Nephron (organoid): ENCODE data around the gene ADGB.

Experiments
- H3K27ac Mint-ChIP-seq, 3 experiments: 2 replicates each; pipeline ENCODE4 v1.8.0; 2020; ENCODE audit warnings: mixed read lengths in 3 of 3, mild to moderate bottlenecking in 2 of 3, moderate library complexity in 1 of 3
- H3K27me3 Mint-ChIP-seq: 2 replicates; pipeline ENCODE4 v1.8.0; 2021; ENCODE audit warnings: low read depth, mild to moderate bottlenecking, moderate library complexity, mixed read lengths
- H3K36me3 Mint-ChIP-seq: 2 replicates; pipeline ENCODE4 v1.8.0; 2020; ENCODE audit warnings: low read depth, mixed read lengths
- H3K4me1 Mint-ChIP-seq: 2 replicates; pipeline ENCODE4 v1.8.0; 2020; ENCODE audit warnings: mixed read lengths
- H3K4me3 Mint-ChIP-seq, 3 experiments: 2 replicates each; pipeline ENCODE4 v1.8.0; 2020; ENCODE audit warnings: mild to moderate bottlenecking in 3 of 3, mixed read lengths in 3 of 3, moderate library complexity in 2 of 3
- H3K9me3 Mint-ChIP-seq: 2 replicates; pipeline ENCODE4 v1.8.0; 2020; ENCODE audit warnings: mixed read lengths
- TF ChIP-seq, protein P1 (sequence below), 3 experiments: fragments of 200-600 bp; sonication (generic); IDR thresholded peaks; one replicate each; pipeline ENCODE4 v1.5.0; 2021; ENCODE audit warnings: antibody characterized with exemption in 3 of 3; ENCODE audit not compliant: unreplicated experiment in 3 of 3

The ADGB gene

DNA sequence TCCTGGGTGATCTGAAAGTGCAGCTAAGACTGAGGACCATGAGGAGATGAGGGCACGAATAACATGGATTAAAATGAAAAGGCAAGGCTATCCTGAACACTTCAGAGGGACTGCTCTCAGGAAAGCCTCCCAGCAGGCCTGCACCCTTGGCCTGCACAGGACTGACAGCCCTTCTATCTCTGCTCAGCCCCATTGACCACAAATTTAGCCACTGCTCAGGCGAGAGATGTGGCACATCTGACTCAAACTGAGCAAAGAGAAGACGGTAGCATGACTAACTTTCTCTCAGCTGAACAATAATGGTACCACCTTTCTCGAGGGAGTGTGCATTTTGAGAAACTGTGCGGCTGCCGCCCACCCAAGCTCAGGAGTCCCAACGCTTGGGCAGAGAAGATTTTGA is 257.5 kb downstream of the ADGB start:
- Mint-ChIP-seq H3K27ac (no peak overlapping the region), H3K27me3 (peaks cover 16% of the 10 kb centered on the region), H3K9me3 (no peaks in the 10 kb centered on the region), H3K36me3 (no peaks in the 10 kb centered on the region), H3K4me3 (no peak overlapping the region), H3K4me1 (peaks cover 21% of the 10 kb centered on the region)
- TF ChIP-seq, protein P1, sequence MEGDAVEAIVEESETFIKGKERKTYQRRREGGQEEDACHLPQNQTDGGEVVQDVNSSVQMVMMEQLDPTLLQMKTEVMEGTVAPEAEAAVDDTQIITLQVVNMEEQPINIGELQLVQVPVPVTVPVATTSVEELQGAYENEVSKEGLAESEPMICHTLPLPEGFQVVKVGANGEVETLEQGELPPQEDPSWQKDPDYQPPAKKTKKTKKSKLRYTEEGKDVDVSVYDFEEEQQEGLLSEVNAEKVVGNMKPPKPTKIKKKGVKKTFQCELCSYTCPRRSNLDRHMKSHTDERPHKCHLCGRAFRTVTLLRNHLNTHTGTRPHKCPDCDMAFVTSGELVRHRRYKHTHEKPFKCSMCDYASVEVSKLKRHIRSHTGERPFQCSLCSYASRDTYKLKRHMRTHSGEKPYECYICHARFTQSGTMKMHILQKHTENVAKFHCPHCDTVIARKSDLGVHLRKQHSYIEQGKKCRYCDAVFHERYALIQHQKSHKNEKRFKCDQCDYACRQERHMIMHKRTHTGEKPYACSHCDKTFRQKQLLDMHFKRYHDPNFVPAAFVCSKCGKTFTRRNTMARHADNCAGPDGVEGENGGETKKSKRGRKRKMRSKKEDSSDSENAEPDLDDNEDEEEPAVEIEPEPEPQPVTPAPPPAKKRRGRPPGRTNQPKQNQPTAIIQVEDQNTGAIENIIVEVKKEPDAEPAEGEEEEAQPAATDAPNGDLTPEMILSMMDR (IDR thresholded peaks at IDR 0.05; ENCODE audit: unreplicated experiment in 3 of 3): no peak

DNA sequence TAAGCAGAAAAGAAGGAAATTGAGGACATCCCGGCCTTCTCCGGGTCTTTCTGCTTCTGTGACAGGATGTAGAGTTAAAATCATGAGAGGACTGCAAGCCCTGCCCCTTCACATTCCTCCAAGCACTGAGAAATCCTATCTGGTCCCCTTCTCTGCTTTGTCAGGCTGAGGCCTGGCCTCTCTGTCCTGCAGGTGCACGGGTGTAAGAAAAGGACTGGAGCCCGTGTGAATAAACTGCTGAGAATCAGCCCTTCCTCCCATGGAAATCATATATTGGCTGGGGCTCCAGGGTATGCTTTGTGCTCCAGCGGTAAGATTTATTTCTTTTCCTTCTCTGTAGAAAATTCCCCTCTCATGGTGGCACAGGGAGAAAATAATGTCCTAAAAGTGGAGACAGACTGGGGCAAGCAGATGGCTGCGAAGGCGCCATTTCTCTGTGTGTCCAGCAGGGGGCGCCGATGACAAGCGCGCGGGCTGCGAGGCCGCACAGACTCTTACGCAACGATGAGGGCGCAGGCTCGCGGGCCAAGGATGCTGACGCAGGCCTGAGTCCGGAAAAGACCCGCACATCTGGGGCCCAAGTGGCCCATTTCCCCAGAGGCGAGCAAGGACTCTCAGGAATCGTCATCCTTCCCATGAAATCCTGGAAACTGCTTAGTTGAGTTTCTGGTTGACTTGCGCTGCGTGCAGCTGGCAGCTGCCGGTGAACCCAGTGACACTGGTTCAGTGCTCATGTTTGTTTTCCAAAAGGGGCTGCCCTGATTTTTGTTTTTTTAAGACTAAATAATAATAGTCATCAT is 258.6 kb downstream of the ADGB start:
- Mint-ChIP-seq H3K36me3 (no peaks in the 10 kb centered on the region), H3K4me3 (peak overlapping the region; percentile 76 to 83 (median 83)), H3K27me3 (peaks cover 16% of the 10 kb centered on the region), H3K27ac (peak overlapping the region; percentile 27 to 59 (median 57)), H3K4me1 (peaks cover 22% of the 10 kb centered on the region), H3K9me3 (no peaks in the 10 kb centered on the region)
- TF ChIP-seq, protein P1 (IDR thresholded peaks at IDR 0.05; ENCODE audit: unreplicated experiment in 3 of 3): peak; percentile 98 to 99 (median 99)

DNA sequence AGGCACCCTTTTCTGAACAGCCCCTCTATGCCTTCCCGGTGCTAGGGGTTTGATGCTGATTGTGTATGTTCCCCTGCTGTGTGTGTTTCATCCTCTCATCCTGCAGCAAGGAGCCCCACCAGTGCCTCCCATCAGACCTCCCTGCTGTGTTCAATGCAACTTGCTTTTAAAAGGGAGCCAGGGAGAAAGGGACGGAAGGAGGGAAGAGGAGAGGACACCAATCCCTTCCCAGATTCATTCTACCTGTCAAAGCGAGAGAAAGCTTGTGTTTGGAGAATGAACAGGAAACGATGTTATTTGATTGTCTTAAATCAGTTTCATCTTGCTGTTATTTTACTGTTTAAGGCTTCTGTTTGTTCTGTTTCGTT is 259.2 kb downstream of the ADGB start:
- H3K27me3 Mint-ChIP-seq: peaks cover 16% of the 10 kb centered on the region
- H3K4me1 Mint-ChIP-seq: peaks cover 22% of the 10 kb centered on the region
- TF ChIP-seq, protein P1 (IDR thresholded peaks at IDR 0.05; ENCODE audit: unreplicated experiment in 3 of 3): no peak
- H3K27ac Mint-ChIP-seq: peak overlapping the region; percentile 27 to 57 (median 50)
- H3K36me3 Mint-ChIP-seq: no peaks in the 10 kb centered on the region
- no peaks in the 10 kb centered on the region for H3K9me3 Mint-ChIP-seq
- peak overlapping the region; percentile 76 to 83 (median 83) for H3K4me3 Mint-ChIP-seq

DNA sequence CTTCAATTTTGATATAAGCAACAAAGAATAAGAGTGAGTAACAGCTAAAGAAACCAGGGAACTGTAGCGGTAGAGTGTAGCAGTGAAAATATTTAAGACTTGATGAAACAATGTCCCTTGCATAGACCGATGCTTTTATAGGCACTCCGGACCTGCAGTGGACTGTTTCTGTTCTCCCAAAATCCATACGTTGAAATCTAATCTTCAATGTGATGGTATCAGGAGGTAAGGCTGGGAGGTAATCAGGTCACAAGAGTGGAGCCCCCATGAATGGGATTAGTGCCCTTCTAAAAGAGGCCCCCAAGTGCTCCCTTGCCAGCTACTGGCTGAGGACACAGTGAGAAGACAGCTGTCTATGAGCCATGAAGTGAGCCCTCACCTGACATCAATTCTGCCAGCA is 260.4 kb downstream of the ADGB start:
- TF ChIP-seq, protein P1 (IDR thresholded peaks at IDR 0.05; ENCODE audit: unreplicated experiment in 3 of 3): no peak
- H3K27ac Mint-ChIP-seq: no peak overlapping the region
- no peak overlapping the region for H3K4me3 Mint-ChIP-seq
- no peaks in the 10 kb centered on the region for H3K36me3 Mint-ChIP-seq
- H3K9me3 Mint-ChIP-seq: no peaks in the 10 kb centered on the region
- peaks cover 24% of the 10 kb centered on the region for H3K4me1 Mint-ChIP-seq
- peaks cover 19% of the 10 kb centered on the region for H3K27me3 Mint-ChIP-seq

DNA sequence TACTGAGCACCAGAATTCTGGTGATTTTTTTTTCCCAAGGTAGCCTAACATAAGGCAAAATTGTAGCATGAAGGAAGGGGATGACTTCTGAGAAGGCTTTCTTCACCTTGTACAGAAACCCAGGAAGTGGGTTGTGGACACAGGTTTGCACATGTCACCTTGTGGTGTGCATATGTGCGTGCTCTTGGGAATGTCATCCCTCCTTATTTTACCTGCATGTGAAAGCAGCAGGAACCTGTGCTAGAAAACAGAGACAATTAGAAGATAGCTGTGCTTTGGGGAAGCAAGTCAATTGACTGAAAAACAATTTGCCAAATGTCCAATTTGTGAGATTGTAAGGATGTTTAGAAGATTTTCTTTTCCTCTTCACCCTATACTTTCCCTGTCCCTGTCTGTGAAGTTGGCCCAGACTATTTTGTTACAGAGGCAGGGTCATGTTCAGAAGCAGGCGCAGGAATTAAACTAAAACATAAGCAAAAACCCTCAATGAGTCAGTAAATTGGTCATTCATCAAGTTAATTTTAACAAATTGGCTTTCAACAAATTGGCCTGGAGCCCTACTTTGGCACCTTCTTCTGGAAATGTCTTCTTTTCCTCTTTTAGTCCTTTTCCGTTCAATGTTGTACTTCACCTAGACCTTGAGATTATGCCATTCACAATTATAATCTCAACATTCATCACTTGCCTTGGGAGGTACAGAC is 261.2 kb downstream of the ADGB start:
- Mint-ChIP-seq H3K27ac (no peak overlapping the region), H3K4me3 (no peak overlapping the region), H3K4me1 (peaks cover 30% of the 10 kb centered on the region), H3K27me3 (peaks cover 22% of the 10 kb centered on the region), H3K9me3 (no peaks in the 10 kb centered on the region), H3K36me3 (no peaks in the 10 kb centered on the region)
- TF ChIP-seq, protein P1 (IDR thresholded peaks at IDR 0.05; ENCODE audit: unreplicated experiment in 3 of 3): no peak
